KOPT-K1 (cell line): Measurements from ENCODE around the gene IGF1.

Experiments used
- H3K27ac ChIP-seq: fragments of 200-600 bp; sonication (generic); 2 replicates; pipeline ENCODE4 v1.5.1; 2016; ENCODE audit warnings: antibody characterized with exemption, mild to moderate bottlenecking, low read depth, low read length; ENCODE audit not compliant: poor library complexity, severe bottlenecking
- H3K36me3 ChIP-seq: fragments of 200-600 bp; sonication (generic); 2 replicates; pipeline ENCODE4 v1.5.1; 2017; ENCODE audit warnings: antibody characterized with exemption, mild to moderate bottlenecking, low read length, moderate library complexity; ENCODE audit not compliant: insufficient read depth
- H3K9me3 ChIP-seq: fragments of 200-600 bp; sonication (generic); 2 replicates; pipeline ENCODE4 v1.5.1; 2017; ENCODE audit warnings: antibody characterized with exemption, low read length, mild to moderate bottlenecking; ENCODE audit not compliant: insufficient read depth, poor library complexity, severe bottlenecking

The IGF1 gene

DNA sequence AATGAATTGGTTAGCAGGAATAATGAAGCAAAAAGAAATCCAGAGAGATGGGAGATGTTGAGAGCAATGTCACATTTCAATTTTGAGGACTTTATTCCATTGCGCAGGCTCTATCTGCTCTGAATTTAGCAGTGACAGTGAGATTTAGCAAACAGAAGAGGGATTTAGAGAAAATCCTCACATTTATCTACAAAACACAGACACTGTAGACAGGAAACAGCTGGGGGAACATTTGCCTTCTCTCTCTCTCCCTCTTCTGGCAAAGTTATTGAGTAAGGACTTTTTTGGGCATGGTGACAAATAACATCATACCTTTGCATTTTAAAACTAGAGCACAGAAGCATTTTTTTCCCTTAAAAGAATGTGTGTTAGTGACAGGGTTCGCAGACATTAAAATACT is at the start of gene IGF1:
IGF1 (minus strand) TSS at position 158 of the 400 bp plus-strand sequence. CDS start 182 bp downstream, outside the sequence.
- Histone ChIP-seq H3K36me3 (no peaks in the 10 kb centered on the region), H3K27ac (no peak within 1 kb of the TSS), H3K9me3 (no peaks in the 10 kb centered on the region)

DNA sequence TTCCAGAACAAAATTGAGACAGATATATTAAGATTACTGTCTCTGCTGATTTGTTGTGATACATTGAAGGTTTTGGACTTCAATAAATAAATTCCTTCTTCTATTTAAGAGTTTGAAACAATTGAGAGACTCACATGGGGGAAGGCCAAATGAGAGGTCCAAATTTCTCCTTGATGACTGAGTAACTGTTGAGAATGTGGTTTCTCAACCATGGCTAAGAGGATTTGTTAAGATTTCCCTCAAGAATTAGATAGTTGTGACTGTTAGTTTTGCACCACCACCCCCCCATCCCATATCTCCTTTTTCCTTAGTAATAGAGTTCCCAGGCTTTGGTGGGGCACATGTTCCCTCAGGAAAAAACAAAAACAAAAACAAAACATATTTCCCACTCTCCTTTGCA is 47.7 kb upstream of the IGF1 start:
- Histone ChIP-seq H3K9me3 (no peaks in the 10 kb centered on the region), H3K27ac (no peak overlapping the region), H3K36me3 (no peaks in the 10 kb centered on the region)

DNA sequence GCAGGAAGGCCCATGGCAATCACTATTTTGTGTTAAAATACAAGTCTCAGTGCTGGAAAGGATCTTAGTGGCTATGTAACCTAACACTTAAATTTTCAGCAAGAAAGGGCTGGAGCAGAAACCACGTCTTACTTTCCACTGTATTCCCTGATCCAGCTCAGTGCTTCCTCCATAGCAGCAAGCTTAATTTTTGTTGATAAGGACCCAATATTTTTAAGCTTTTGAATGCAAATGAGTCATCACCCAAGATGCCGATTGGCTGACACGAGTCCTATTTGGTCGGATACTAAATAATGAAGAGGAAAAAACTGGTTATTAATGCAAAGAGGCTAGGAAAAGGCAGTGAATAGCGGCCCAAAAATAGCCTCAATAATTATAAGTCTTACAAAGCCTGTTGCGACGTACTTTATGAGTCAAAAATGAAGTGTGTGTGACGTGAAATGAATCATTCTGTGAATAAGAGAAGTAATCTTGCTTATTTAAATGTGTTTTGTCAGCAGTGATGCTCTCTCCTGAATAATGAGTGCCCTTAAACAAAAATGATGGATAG is 46.9 kb upstream of the IGF1 start:
- Histone ChIP-seq H3K27ac (no peak overlapping the region), H3K36me3 (no peaks in the 10 kb centered on the region), H3K9me3 (no peaks in the 10 kb centered on the region)

DNA sequence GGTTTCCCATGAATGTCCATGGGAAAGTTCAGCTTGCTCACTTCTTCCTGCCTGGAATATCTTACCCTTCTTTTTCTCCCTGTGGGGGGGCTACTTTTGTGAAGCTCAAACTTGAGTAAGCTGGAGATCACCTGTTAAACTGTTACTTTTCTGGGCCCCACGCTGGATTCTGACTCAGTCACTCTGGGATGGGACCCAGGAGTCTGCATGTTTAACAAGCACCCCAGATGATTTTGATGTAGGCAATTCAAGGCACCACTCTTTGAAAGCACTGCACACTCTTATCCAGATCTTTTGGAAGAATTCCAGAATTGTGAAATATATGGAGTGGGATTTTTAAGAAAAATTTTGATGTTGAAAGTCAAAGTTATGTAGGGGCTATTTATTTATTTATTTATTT is 46.3 kb upstream of the IGF1 start:
- Histone ChIP-seq H3K9me3 (no peaks in the 10 kb centered on the region), H3K27ac (no peak overlapping the region), H3K36me3 (no peaks in the 10 kb centered on the region)

GRCh38 chr12:102522768-102523167 is 42.4 kb upstream of the IGF1 start:
- H3K9me3 ChIP-seq: no peaks in the 10 kb centered on the region

DNA sequence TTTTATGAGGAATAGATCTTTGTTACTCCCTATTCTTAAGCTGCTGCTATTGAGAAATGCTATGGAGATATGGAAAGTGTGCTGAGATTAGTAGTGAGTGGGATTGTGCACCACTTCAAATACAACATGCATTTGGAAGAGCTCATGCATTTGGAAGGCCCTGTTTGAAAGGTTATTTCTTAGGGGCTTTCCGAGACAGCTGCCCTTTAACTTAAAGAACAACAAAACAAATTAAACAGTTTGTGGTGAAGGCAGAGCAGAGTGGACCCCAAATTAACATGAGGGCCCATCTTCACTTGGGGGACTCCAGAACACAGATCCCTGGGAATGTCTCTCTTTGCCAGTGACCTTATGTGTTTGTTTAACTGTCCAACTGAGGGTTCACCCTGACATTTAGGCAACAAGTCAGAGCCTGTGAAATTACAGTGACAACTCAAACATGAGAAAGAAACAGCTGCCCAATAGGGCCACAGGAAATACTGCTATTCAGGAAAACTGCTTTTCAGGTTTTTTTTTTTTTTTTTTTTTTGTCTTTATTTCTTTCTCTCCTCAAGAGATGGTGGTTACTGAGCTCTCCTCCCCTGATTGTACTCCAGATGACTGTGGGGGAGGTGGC is 41.4 kb upstream of the IGF1 start:
- no peaks in the 10 kb centered on the region for H3K9me3 ChIP-seq
- no peak overlapping the region for H3K27ac ChIP-seq
- no peaks in the 10 kb centered on the region for H3K36me3 ChIP-seq

More at GRCh38 chr12:102522768-102523167, 42.4 kb upstream of the IGF1 start:
- Histone ChIP-seq H3K36me3 (no peaks in the 10 kb centered on the region), H3K27ac (no peak overlapping the region)

- Histone ChIP-seq H3K36me3 (no peaks in the 10 kb centered on the region), H3K27ac (no peak overlapping the region), H3K9me3 (no peaks in the 10 kb centered on the region)
Observed at GRCh38 chr12:102518871-102519270, 38.5 kb upstream of the IGF1 start.

DNA sequence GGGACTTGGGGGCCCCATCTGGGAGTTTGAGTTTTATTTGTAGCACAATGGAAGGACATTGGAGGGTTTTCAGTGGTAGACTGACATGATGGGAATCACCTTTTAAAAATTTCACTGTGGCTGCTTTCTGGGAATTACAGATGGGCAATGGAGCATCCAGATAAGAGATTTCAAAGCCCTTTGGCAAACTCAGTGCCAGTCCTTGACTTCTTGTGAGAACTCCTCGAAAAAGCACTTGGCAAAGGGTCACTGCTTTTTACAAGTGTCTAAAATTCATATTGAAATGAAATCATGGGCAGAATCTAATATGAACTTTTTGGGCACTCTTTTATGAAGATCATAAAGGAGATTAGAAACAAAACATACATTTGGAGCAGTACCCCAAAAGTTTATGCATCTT is 34.3 kb upstream of the IGF1 start:
- no peaks in the 10 kb centered on the region for H3K9me3 ChIP-seq
- H3K27ac ChIP-seq: no peak overlapping the region
- H3K36me3 ChIP-seq: no peaks in the 10 kb centered on the region

- H3K27ac ChIP-seq: no peak overlapping the region
- H3K9me3 ChIP-seq: no peaks in the 10 kb centered on the region
Observed at GRCh38 chr12:102513739-102514138, 33.4 kb upstream of the IGF1 start.

DNA sequence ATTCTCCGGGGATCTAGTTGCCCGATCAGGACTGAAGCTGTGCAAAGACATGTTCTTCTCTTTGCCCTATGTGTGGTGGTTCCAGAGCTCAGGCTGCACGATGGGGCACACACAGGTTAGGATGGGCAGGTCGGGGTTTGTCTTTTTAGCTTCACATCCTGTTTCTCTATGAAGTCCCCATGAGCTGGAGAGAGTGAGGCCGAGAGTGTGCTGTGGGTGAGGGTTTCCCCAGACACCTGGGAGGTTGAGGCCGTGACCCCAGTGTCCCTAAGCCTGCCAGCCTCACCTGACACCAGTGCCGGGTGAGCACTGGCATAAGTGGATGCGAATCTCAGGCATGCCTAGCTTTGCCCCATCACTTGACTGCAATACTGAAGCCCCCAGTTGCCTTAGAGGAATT is 32.9 kb upstream of the IGF1 start:
- no peak overlapping the region for H3K27ac ChIP-seq
- no peaks in the 10 kb centered on the region for H3K9me3 ChIP-seq

More at GRCh38 chr12:102513739-102514138, 33.4 kb upstream of the IGF1 start:
- H3K36me3 ChIP-seq: no peaks in the 10 kb centered on the region

GRCh38 chr12:102512523-102512922 is 32.2 kb upstream of the IGF1 start:
- Histone ChIP-seq H3K9me3 (peaks cover 7% of the 10 kb centered on the region), H3K36me3 (no peaks in the 10 kb centered on the region), H3K27ac (no peak overlapping the region)

More for the DNA sequence above, 32.9 kb upstream of the IGF1 start:
- no peaks in the 10 kb centered on the region for H3K36me3 ChIP-seq

DNA sequence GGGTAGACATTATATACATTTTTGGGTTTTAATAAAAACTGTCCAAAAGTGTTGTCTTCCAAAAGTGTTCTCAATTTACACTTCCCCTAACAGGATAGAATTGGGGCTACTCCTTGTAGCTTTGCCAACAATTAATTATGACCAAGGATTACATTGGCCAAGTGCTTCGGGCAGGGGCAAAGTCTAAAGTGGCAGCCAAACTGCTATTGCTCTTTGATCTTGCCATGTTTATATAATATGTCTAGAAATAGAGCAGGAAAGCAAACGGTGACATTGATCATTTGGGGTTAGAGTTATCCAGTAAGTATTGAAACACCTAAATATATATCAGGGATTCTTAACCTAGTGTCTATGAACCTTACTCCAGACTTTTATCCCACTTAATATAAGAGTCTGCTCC is 31.2 kb upstream of the IGF1 start:
- Histone ChIP-seq H3K36me3 (no peaks in the 10 kb centered on the region), H3K9me3 (peaks cover 8% of the 10 kb centered on the region), H3K27ac (no peak overlapping the region)

- H3K9me3 ChIP-seq: peaks cover 8% of the 10 kb centered on the region
- no peak overlapping the region for H3K27ac ChIP-seq
- H3K36me3 ChIP-seq: no peaks in the 10 kb centered on the region
Observed at GRCh38 chr12:102510463-102510862, 30.1 kb upstream of the IGF1 start.

GRCh38 chr12:102510031-102510430 is 29.7 kb upstream of the IGF1 start:
- no peak overlapping the region for H3K27ac ChIP-seq
- no peaks in the 10 kb centered on the region for H3K36me3 ChIP-seq
- H3K9me3 ChIP-seq: peaks cover 8% of the 10 kb centered on the region

GRCh38 chr12:102509123-102509626 is 28.8 kb upstream of the IGF1 start:
- Histone ChIP-seq H3K36me3 (no peaks in the 10 kb centered on the region), H3K27ac (no peak overlapping the region), H3K9me3 (peaks cover 8% of the 10 kb centered on the region)

GRCh38 chr12:102508052-102508451 is 27.7 kb upstream of the IGF1 start:
- H3K36me3 ChIP-seq: no peaks in the 10 kb centered on the region
- peaks cover 8% of the 10 kb centered on the region for H3K9me3 ChIP-seq
- H3K27ac ChIP-seq: no peak overlapping the region
